Natural killer cell (primary cell): ENCODE measurements around the gene ENOX2. TPM values are rescaled to one million over a fixed set of nuclear protein-coding genes. Genes with fewer than 3 reads are reported as not detected.

ENCODE experiments used
- ATAC-seq, 3 donors: fragments of 150-1000 bp in 2 of 3; fragments of 200-7000 bp in 1 of 3; cut with Tn5 transposase; 1 replicate in 1 of 3; 2 replicates in 2 of 3; pipeline ENCODE4 v1.10.0; 2021; ENCODE audit warnings: mild to moderate bottlenecking in 2 of 3, moderate library complexity in 2 of 3
- DNase-seq, 2 donors: peaks; one replicate each; pipeline versions ENCODE4 v3.0.0 to v3.0.0-alpha.2; 2013 to 2021; ENCODE audit warnings: mixed read lengths in 1 of 2
- H3K27ac ChIP-seq: one replicate; pipeline ENCODE4 v1.5.1; 2013; ENCODE audit warnings: mild to moderate bottlenecking, low read length
- H3K27me3 ChIP-seq: one replicate; pipeline ENCODE4 v1.6.1; 2013; ENCODE audit warnings: low read length; ENCODE audit not compliant: control insufficient read depth, insufficient read depth
- H3K36me3 ChIP-seq: one replicate; pipeline ENCODE4 v1.6.1; 2013; ENCODE audit warnings: low read length; ENCODE audit not compliant: control insufficient read depth, insufficient read depth
- H3K4me1 ChIP-seq: one replicate; pipeline ENCODE4 v1.6.1; 2013; ENCODE audit warnings: low read length; ENCODE audit not compliant: control insufficient read depth, insufficient read depth
- H3K4me3 ChIP-seq: one replicate; pipeline ENCODE4 v1.5.1; 2013; ENCODE audit warnings: low read length
- H3K9me3 ChIP-seq: one replicate; pipeline ENCODE4 v1.6.1; 2013; ENCODE audit warnings: low read length; ENCODE audit not compliant: control insufficient read depth, insufficient read depth
- H3K27ac Mint-ChIP-seq, 2 donors: one replicate each; pipeline ENCODE4 v1.8.0; 2022; ENCODE audit warnings: mild to moderate bottlenecking in 2 of 2, mixed read lengths in 2 of 2, moderate library complexity in 1 of 2
- H3K27me3 Mint-ChIP-seq, 2 donors: one replicate each; pipeline ENCODE4 v1.8.0; 2022; ENCODE audit warnings: low read depth in 2 of 2, mixed read lengths in 2 of 2
- H3K36me3 Mint-ChIP-seq: one replicate; pipeline ENCODE4 v1.8.0; 2022; ENCODE audit warnings: mixed read lengths
- H3K4me1 Mint-ChIP-seq, 2 donors: one replicate each; pipeline ENCODE4 v1.8.0; 2022; ENCODE audit warnings: mixed read lengths in 2 of 2
- H3K4me3 Mint-ChIP-seq: one replicate; pipeline ENCODE4 v1.8.0; 2022; ENCODE audit warnings: mild to moderate bottlenecking, moderate library complexity, mixed read lengths
- H3K9me3 Mint-ChIP-seq, 2 donors: one replicate each; pipeline ENCODE4 v1.8.0; 2022; ENCODE audit warnings: mixed read lengths in 2 of 2
- WGBS: methylation state at CpG from one replicate; pipeline ENCODE4 v1.1.7; 2013; ENCODE audit warnings: missing lambda C conversion rate; ENCODE audit not compliant: insufficient coverage; 5-methylcytosine and 5-hydroxymethylcytosine counted together
- intact Hi-C: fragments of 100-400 bp; cut with micrococcal nuclease; formaldehyde crosslinking; loops from one replicate; pipeline ENCODE4 v1.14.2; 2022
- total RNA-seq, 4 donors: library from RNA; stranded (reverse); fragments of 120-200 nt in 1 of 4; gene quantifications; one replicate each; pipeline versions ENCODE4 v1.2.3 to v1.2.4, GENCODE V29; 2013 to 2022
- TF ChIP-seq, protein P1 (sequence below): fragments of 200-600 bp; IDR thresholded peaks from one replicate; pipeline ENCODE4 v1.8.0; 2022; ENCODE audit warnings: antibody characterized with exemption

Gene ENOX2
- total RNA-seq, 3 donors from 2014 or later (not counting 1 experiment from before 2014, with no cell fraction given), result 9.3 to 14.7 (median 13.3) TPM

DNA sequence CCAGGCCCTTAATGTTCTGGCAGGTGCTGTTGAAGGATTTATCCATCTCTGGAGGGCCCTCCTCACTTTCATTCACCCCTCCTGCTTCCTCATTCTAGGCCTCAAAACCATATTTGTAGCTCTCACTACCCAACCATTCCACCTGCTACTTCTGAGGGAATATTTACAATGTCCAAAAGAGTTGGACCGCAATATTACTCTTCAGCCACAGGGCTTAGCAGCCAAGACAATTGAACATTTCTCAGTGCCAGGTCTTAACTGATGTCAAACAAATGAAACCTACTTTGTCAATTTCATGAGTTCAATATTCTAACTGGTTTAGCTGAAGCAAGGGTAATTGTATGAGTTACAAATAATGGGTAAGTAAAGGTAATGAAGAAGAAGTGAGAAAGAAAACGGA lies 113.2 kb downstream of the ENOX2 start:
- no peak for ATAC-seq
- TF ChIP-seq, protein P1, sequence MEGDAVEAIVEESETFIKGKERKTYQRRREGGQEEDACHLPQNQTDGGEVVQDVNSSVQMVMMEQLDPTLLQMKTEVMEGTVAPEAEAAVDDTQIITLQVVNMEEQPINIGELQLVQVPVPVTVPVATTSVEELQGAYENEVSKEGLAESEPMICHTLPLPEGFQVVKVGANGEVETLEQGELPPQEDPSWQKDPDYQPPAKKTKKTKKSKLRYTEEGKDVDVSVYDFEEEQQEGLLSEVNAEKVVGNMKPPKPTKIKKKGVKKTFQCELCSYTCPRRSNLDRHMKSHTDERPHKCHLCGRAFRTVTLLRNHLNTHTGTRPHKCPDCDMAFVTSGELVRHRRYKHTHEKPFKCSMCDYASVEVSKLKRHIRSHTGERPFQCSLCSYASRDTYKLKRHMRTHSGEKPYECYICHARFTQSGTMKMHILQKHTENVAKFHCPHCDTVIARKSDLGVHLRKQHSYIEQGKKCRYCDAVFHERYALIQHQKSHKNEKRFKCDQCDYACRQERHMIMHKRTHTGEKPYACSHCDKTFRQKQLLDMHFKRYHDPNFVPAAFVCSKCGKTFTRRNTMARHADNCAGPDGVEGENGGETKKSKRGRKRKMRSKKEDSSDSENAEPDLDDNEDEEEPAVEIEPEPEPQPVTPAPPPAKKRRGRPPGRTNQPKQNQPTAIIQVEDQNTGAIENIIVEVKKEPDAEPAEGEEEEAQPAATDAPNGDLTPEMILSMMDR, result no peak
- no peak overlapping the region for H3K27ac Mint-ChIP-seq
- H3K4me1 Mint-ChIP-seq, result no peaks in the 10 kb centered on the region
- 100% methylated on average over 1 of the region's 2 CpGs for WGBS
- no peaks in the 10 kb centered on the region for H3K36me3 Mint-ChIP-seq
- no peaks in the 10 kb centered on the region for H3K9me3 Mint-ChIP-seq
- intact Hi-C loops, result no loop called here
- Histone ChIP-seq H3K9me3 (no peaks in the 10 kb centered on the region), H3K4me1 (no peaks in the 10 kb centered on the region), H3K4me3 (no peak overlapping the region), H3K27me3 (no peaks in the 10 kb centered on the region), H3K27ac (no peak overlapping the region), H3K36me3 (no peaks in the 10 kb centered on the region)
- no peak for DNase-seq
- no peak overlapping the region for H3K4me3 Mint-ChIP-seq
- peaks cover 0 to 7% of the 10 kb centered on the region in 2 donors for H3K27me3 Mint-ChIP-seq

GRCh38 chrX:130788786-130789581 lies 114.0 kb downstream of the ENOX2 start:
- H3K4me3 ChIP-seq, result no peak overlapping the region
- no peaks in the 10 kb centered on the region for H3K36me3 Mint-ChIP-seq
- intact Hi-C loops, result no loop called here
- no peak for ATAC-seq
- no peak for DNase-seq
- peaks cover 0 to 7% of the 10 kb centered on the region in 2 donors for H3K27me3 Mint-ChIP-seq
- no peaks in the 10 kb centered on the region for H3K9me3 ChIP-seq
- TF ChIP-seq, protein P1, result no peak
- no peaks in the 10 kb centered on the region for H3K4me1 Mint-ChIP-seq
- no peaks in the 10 kb centered on the region for H3K4me1 ChIP-seq
- H3K4me3 Mint-ChIP-seq, result no peak overlapping the region
- 88% methylated on average over 1 of the region's 4 CpGs for WGBS
- no peak overlapping the region for H3K27ac Mint-ChIP-seq
- H3K9me3 Mint-ChIP-seq, result no peaks in the 10 kb centered on the region
- H3K27ac ChIP-seq, result no peak overlapping the region
- H3K36me3 ChIP-seq, result no peaks in the 10 kb centered on the region
- H3K27me3 ChIP-seq, result no peaks in the 10 kb centered on the region

DNA sequence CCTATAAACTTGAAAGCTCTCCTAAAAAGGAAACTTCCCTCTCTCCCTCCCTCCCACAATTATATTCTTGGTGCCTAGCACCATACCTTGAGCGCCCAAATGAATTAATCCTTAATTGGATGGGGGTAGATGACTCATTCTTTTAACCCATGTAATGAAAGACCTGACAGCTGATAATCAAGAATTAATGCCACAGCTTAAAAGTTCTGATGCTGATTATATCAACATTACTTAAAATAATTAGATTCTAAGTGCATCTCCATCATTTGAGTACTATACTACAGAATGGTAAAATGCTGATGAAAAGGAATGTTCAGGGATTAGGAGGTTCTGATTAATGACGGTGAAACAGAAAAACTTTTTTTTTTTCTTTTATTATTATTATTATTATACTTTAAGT lies 117.0 kb downstream of the ENOX2 start:
- no peak for DNase-seq
- Mint-ChIP-seq H3K36me3 (no peaks in the 10 kb centered on the region), H3K27me3 (no peaks in the 10 kb centered on the region), H3K4me1 (no peaks in the 10 kb centered on the region), H3K4me3 (no peak overlapping the region), H3K27ac (no peak overlapping the region), H3K9me3 (no peaks in the 10 kb centered on the region)
- no peak for ATAC-seq
- no CpG with 5 or more reads among the region's 2 CpGs for WGBS
- H3K27me3 ChIP-seq, result no peaks in the 10 kb centered on the region
- intact Hi-C loops, result no loop called here
- TF ChIP-seq, protein P1, result no peak
- no peaks in the 10 kb centered on the region for H3K36me3 ChIP-seq
- no peaks in the 10 kb centered on the region for H3K9me3 ChIP-seq
- H3K4me1 ChIP-seq, result no peaks in the 10 kb centered on the region
- H3K4me3 ChIP-seq, result no peak overlapping the region
- H3K27ac ChIP-seq, result no peak overlapping the region

DNA sequence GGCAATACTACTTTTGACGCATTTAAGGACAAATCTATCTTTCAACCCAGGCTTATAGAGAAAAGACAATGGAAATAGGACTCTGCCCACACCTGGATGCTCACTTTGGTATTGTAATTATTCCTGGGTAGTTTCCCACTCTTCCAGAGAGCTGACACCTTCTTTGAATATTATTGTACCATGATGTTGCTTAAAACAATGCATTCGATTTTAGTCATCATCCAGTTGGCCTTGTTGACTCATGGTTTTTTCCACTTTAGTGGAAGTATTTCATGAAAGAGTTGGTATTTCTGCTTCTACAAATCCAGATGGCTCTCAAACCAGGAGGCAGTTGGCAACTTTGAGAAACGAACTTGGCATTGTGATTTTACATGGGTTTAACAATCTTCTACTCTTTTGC lies 124.2 kb downstream of the ENOX2 start:
- intact Hi-C loops, result no loop called here
- WGBS, result 80% methylated on average over 2 of the region's 3 CpGs

More for the DNA sequence above, 124.2 kb downstream of the ENOX2 start:
- H3K4me1 Mint-ChIP-seq, result no peaks in the 10 kb centered on the region
- no peaks in the 10 kb centered on the region for H3K36me3 Mint-ChIP-seq
- H3K4me3 ChIP-seq, result no peak overlapping the region
- no peaks in the 10 kb centered on the region for H3K36me3 ChIP-seq
- no peaks in the 10 kb centered on the region for H3K9me3 ChIP-seq
- no peak overlapping the region for H3K4me3 Mint-ChIP-seq
- H3K27ac Mint-ChIP-seq, result no peak overlapping the region
- TF ChIP-seq, protein P1, result no peak
- no peaks in the 10 kb centered on the region for H3K9me3 Mint-ChIP-seq
- no peaks in the 10 kb centered on the region for H3K27me3 Mint-ChIP-seq
- DNase-seq (no peak), ATAC-seq (no peak)
- no peak overlapping the region for H3K27ac ChIP-seq
- no peaks in the 10 kb centered on the region for H3K4me1 ChIP-seq
- no peaks in the 10 kb centered on the region for H3K27me3 ChIP-seq
